ENCODE data around the gene KAT6B.

Gene KAT6B

GRCh38 chr10:74823791-74824183, 2.6 kb upstream of the KAT6B start (continued):
- TF ChIP-seq, protein P1, sequence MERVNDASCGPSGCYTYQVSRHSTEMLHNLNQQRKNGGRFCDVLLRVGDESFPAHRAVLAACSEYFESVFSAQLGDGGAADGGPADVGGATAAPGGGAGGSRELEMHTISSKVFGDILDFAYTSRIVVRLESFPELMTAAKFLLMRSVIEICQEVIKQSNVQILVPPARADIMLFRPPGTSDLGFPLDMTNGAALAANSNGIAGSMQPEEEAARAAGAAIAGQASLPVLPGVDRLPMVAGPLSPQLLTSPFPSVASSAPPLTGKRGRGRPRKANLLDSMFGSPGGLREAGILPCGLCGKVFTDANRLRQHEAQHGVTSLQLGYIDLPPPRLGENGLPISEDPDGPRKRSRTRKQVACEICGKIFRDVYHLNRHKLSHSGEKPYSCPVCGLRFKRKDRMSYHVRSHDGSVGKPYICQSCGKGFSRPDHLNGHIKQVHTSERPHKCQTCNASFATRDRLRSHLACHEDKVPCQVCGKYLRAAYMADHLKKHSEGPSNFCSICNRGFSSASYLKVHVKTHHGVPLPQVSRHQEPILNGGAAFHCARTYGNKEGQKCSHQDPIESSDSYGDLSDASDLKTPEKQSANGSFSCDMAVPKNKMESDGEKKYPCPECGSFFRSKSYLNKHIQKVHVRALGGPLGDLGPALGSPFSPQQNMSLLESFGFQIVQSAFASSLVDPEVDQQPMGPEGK (tag by site-specific recombination; IDR thresholded peaks at IDR 0.05) = no peak
- TF ChIP-seq ZNF558 (tag by site-specific recombination; IDR thresholded peaks at IDR 0.05) = no peak
- TF ChIP-seq ZNF624 (tag by site-specific recombination; IDR thresholded peaks at IDR 0.05) = no peak
- TF ChIP-seq HOXD13 (CRISPR knock-in tag; IDR thresholded peaks at IDR 0.05; ENCODE audit: borderline replicate concordance) = peak; percentile 63; the same call in 1 of the 2 replicates
- no peak for TF ChIP-seq ZNF610 (tag by site-specific recombination; IDR thresholded peaks at IDR 0.05; ENCODE audit: borderline replicate concordance)
- TF ChIP-seq OSR2 (tag by site-specific recombination; IDR thresholded peaks at IDR 0.05) = peak; percentile 89; the same call in 1 of the 2 replicates
- TF ChIP-seq ZNF121 (tag by site-specific recombination; IDR thresholded peaks at IDR 0.05) = 0 out of 2 replicates have a peak, but pooled peaks have one; percentile 8
- no peak for TF ChIP-seq ZBTB48 (tag by site-specific recombination; IDR thresholded peaks at IDR 0.05)
- no peak for TF ChIP-seq ZNF658 (tag by site-specific recombination; IDR thresholded peaks at IDR 0.05)
- no peak for TF ChIP-seq ZFP41 (tag by site-specific recombination; IDR thresholded peaks at IDR 0.05; ENCODE audit: borderline replicate concordance)
- TF ChIP-seq ZNF169 (tag by site-specific recombination; IDR thresholded peaks at IDR 0.05) = no peak
- TF ChIP-seq ZNF580 (tag by site-specific recombination; IDR thresholded peaks at IDR 0.05) = no peak
- TF ChIP-seq GFI1B (tag by site-specific recombination; IDR thresholded peaks at IDR 0.05) = peak; percentile 87
- TF ChIP-seq ZBTB20 (tag by site-specific recombination; IDR thresholded peaks at IDR 0.05) = no peak
- TF ChIP-seq ZNF621 (tag by site-specific recombination; IDR thresholded peaks at IDR 0.05) = no peak
- TF ChIP-seq ZBTB6 (tag by site-specific recombination; IDR thresholded peaks at IDR 0.05) = no peak
- TF ChIP-seq, protein P2, sequence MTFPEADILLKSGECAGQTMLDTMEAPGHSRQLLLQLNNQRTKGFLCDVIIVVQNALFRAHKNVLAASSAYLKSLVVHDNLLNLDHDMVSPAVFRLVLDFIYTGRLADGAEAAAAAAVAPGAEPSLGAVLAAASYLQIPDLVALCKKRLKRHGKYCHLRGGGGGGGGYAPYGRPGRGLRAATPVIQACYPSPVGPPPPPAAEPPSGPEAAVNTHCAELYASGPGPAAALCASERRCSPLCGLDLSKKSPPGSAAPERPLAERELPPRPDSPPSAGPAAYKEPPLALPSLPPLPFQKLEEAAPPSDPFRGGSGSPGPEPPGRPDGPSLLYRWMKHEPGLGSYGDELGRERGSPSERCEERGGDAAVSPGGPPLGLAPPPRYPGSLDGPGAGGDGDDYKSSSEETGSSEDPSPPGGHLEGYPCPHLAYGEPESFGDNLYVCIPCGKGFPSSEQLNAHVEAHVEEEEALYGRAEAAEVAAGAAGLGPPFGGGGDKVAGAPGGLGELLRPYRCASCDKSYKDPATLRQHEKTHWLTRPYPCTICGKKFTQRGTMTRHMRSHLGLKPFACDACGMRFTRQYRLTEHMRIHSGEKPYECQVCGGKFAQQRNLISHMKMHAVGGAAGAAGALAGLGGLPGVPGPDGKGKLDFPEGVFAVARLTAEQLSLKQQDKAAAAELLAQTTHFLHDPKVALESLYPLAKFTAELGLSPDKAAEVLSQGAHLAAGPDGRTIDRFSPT (tag by site-specific recombination; IDR thresholded peaks at IDR 0.05) = no peak
- no peak for TF ChIP-seq ZNF664 (tag by site-specific recombination; IDR thresholded peaks at IDR 0.05)
- no peak for TF ChIP-seq ZNF394 (tag by site-specific recombination; IDR thresholded peaks at IDR 0.05; ENCODE audit: borderline replicate concordance)
- no peak for TF ChIP-seq ZNF174 (tag by site-specific recombination; IDR thresholded peaks at IDR 0.05)
- TF ChIP-seq ZNF239 (tag by site-specific recombination; IDR thresholded peaks at IDR 0.05) = no peak
- no peak for TF ChIP-seq ZNF660 (tag by site-specific recombination; IDR thresholded peaks at IDR 0.05)
- no peak for TF ChIP-seq ZNF211 (tag by site-specific recombination; IDR thresholded peaks at IDR 0.05; ENCODE audit: low read depth)
- TF ChIP-seq MEIS1 (CRISPR knock-in tag; IDR thresholded peaks at IDR 0.05; ENCODE audit: borderline replicate concordance) = no peak
- TF ChIP-seq ZNF175 (tag by site-specific recombination; IDR thresholded peaks at IDR 0.05) = no peak
- TF ChIP-seq ZNF792 (tag by site-specific recombination; IDR thresholded peaks at IDR 0.05) = no peak
- no peak for TF ChIP-seq ZNF544 (tag by site-specific recombination; IDR thresholded peaks at IDR 0.05)
- TF ChIP-seq, protein P3, sequence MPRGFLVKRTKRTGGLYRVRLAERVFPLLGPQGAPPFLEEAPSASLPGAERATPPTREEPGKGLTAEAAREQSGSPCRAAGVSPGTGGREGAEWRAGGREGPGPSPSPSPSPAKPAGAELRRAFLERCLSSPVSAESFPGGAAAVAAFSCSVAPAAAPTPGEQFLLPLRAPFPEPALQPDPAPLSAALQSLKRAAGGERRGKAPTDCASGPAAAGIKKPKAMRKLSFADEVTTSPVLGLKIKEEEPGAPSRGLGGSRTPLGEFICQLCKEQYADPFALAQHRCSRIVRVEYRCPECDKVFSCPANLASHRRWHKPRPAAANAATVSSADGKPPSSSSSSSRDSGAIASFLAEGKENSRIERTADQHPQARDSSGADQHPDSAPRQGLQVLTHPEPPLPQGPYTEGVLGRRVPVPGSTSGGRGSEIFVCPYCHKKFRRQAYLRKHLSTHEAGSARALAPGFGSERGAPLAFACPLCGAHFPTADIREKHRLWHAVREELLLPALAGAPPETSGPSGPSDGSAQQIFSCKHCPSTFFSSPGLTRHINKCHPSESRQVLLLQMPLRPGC (tag by site-specific recombination; IDR thresholded peaks at IDR 0.05) = peak; percentile 67
- peak; percentile 47 for TF ChIP-seq GLIS1 (tag by site-specific recombination; IDR thresholded peaks at IDR 0.05)
- TF ChIP-seq PBX3 (CRISPR knock-in tag; IDR thresholded peaks at IDR 0.05) = no peak
- TF ChIP-seq, protein P4, sequence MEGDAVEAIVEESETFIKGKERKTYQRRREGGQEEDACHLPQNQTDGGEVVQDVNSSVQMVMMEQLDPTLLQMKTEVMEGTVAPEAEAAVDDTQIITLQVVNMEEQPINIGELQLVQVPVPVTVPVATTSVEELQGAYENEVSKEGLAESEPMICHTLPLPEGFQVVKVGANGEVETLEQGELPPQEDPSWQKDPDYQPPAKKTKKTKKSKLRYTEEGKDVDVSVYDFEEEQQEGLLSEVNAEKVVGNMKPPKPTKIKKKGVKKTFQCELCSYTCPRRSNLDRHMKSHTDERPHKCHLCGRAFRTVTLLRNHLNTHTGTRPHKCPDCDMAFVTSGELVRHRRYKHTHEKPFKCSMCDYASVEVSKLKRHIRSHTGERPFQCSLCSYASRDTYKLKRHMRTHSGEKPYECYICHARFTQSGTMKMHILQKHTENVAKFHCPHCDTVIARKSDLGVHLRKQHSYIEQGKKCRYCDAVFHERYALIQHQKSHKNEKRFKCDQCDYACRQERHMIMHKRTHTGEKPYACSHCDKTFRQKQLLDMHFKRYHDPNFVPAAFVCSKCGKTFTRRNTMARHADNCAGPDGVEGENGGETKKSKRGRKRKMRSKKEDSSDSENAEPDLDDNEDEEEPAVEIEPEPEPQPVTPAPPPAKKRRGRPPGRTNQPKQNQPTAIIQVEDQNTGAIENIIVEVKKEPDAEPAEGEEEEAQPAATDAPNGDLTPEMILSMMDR (tag by site-specific recombination; IDR thresholded peaks at IDR 0.05) = no peak
- peak; percentile 65 for TF ChIP-seq ZNF366 (tag by site-specific recombination; conservative IDR thresholded peaks at IDR 0.05)
- no peak for TF ChIP-seq GLIS2 (tag by site-specific recombination; IDR thresholded peaks at IDR 0.05)

All from HEK293 (cell line).